Transverse colon (tissue), 4 donors: ENCODE data around the gene PLXNA2.

Experiments
- CTCF ChIP-seq, 5 experiments: fragments of 200-600 bp in 3 of 5; fragments of 450-650 bp in 2 of 5; sonication (generic) in 3 of 5; IDR thresholded peaks; 1 replicate in 2 of 5; 2 replicates in 3 of 5; pipeline ENCODE4 v1.5.1; 2016 to 2017; ENCODE audit warnings: antibody characterized with exemption in 5 of 5, inconsistent platforms in 3 of 5, mild to moderate bottlenecking in 2 of 5, moderate library complexity in 1 of 5
- EP300 ChIP-seq: sonication (generic); formaldehyde crosslinking; IDR thresholded peaks from one replicate; pipeline ENCODE4 v1.6.1; 2017; ENCODE audit warnings: antibody characterized with exemption, low read depth
- POLR2A ChIP-seq: fragments of 450-650 bp; IDR thresholded peaks from one replicate; pipeline ENCODE4 v1.6.1; 2016; ENCODE audit warnings: antibody characterized with exemption, mild to moderate bottlenecking, moderate library complexity
- POLR2AphosphoS5 ChIP-seq, 3 donors: sonication (generic); formaldehyde crosslinking; IDR thresholded peaks; one replicate each; pipeline ENCODE4 v1.6.1; 2016; ENCODE audit warnings: antibody characterized with exemption in 3 of 3

- TF ChIP-seq CTCF (IDR thresholded peaks at IDR 0.05): no peak
- TF ChIP-seq POLR2A: no peak
- no peak for TF ChIP-seq POLR2AphosphoS5 (IDR thresholded peaks at IDR 0.05)
- TF ChIP-seq EP300: no peak
Observed at GRCh38 chr1:208219098-208219658, 25.0 kb downstream of the PLXNA2 start.
